GM12875 (cell line): ENCODE results near the gene ACSL3.

Experiments used
- H3K4me3 ChIP-seq: one replicate; pipeline ENCODE4 v1.5.1; 2011; ENCODE audit warnings: low read depth, low read length, control low read depth
- CTCF ChIP-seq: IDR thresholded peaks from 2 replicates; pipeline ENCODE4 v1.5.1; 2011; ENCODE audit warnings: low read depth, mild to moderate bottlenecking, control low read depth, inconsistent platforms, low read length, moderate library complexity, borderline replicate concordance; ENCODE audit not compliant: insufficient read depth

ACSL3 gene

DNA sequence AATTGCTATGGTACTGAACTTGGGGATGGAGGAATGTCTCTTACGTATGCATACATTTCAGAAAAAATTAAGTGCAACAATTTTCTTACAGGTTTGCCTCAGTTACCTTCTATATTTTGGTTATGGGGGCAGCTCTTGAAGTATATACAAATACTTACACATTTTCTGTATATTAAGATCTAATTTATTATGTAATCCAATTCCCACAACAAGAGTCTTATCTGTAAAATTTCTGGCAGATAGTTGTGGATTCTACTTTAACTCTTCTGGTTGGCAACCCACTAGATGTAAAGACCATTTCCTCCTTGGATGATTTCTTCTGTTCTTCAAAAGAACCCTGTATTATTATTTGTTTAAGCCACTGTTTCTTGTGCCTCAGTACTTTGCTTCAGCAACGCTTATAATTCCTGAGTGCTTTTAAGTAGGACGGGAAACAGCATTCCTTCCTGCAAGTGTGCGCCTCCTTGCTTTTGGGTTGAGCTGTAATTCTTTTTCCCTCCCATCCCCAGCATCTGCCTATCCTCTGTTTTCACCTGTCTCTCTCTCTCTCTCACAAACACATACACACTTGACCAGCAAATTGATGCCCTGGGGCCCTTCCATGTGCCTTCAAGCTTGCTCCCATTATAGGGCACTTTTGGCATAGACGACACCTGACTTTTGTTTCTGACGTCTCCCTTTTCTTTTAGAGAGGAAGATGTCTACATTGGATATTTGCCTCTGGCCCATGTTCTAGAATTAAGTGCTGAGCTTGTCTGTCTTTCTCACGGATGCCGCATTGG lies 61.4 kb downstream of the ACSL3 start:
- no peak overlapping the region for H3K4me3 ChIP-seq
- no peak for TF ChIP-seq CTCF

DNA sequence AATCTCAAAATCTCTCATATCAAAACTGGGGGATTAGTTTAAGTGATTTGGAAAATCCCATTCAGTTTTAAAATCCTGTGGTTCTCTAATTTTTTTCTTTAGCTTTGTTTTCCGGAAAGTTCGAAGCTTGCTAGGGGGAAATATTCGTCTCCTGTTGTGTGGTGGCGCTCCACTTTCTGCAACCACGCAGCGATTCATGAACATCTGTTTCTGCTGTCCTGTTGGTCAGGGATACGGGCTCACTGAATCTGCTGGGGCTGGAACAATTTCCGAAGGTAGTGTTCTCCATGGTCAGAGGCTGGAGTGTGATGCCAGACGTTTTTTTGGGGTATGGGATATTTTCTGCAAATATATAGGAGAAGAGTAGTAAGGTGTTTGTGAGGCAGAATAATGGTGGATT lies 66.1 kb downstream of the ACSL3 start:
- no peak for TF ChIP-seq CTCF
- H3K4me3 ChIP-seq, result no peak overlapping the region

DNA sequence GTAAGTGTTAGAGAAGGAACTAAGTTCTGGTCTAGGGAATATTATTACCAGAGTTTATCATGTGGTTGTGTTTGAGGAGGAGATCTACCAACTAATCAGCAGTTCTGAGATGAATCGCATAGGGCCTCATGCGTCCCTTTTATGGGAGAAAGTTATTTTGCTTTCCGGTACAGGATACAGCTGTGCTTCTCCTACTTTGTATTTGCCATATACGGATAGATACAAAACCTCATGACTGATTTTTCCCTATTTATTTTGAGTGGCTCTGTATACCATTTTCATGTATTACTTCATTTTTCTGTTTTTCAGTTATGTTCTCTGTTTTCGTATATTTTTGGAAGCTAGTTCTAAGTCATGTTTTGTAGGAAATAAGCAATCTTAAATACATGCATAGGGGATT lies 66.8 kb downstream of the ACSL3 start:
- H3K4me3 ChIP-seq, result no peak overlapping the region
- no peak for TF ChIP-seq CTCF

DNA sequence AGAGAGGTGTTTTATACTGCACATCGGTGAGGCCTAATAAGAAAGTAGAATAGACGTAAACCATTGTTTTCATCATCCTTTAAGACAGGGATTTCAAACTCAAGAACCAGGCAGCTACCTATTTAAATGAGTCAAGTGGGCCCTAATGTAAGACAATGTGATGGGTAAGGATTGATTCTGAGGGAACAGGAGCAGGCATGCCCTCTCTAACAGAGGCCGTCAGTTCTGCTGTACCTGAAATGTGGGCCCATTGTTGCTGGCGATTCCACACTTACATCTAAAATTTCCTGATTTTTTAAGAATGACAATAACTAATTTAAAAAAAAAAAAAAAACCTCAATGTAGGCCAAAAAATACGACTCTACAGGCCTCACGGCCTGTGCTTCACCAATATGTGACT lies 67.5 kb downstream of the ACSL3 start:
- H3K4me3 ChIP-seq, result no peak overlapping the region
- TF ChIP-seq CTCF, result no peak

- no peak overlapping the region for H3K4me3 ChIP-seq
- no peak for TF ChIP-seq CTCF
Observed at GRCh38 chr2:222930862-222931261, 70.0 kb downstream of the ACSL3 start.

DNA sequence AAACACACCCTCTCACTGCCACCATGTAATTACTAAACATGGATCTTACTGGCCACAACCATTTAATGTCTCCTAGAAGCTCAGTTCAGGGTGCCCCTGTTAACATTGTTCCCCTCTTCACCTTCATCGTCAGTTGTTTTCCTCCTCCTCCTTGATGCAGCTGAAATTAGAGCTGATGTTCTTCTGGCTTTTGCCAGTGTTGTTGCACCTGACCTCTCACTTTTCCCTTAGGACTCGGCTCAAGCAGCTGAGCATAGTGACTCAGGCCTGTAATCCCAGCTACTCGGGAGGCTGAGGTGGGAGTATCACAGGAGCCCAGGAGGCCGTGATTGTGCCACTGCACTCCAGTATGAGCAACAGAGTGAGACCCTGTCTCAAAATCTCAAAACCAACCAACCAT lies 70.8 kb downstream of the ACSL3 start:
- no peak for TF ChIP-seq CTCF

DNA sequence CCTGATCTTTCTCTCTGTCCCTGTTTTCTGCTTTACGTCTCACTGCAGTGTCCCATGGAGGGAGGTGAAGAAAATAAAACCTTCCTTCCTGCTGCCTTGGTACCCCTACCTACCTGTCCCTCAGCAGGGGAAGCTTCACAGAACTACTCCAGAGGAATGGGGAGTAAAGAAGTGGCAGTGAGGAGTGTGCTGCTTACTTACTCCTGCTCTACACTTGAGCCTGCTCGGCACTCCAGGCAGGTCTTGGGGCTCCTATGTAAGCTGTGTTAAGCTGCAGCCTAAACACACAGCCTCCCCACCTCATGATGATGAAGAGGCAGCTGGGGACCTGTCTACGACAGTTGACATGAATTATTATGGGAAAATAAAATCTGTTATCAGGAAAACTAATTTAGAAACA lies 72.6 kb downstream of the ACSL3 start:
- no peak overlapping the region for H3K4me3 ChIP-seq
- no peak for TF ChIP-seq CTCF

More for the DNA sequence above, 70.8 kb downstream of the ACSL3 start:
- H3K4me3 ChIP-seq, result no peak overlapping the region
